HAP-1 (cell line): ENCODE data around the gene SNRNP27.
"Not testable (repeated sequence)": the region's sequence is repeated elsewhere in the genome, so short reads cannot be mapped to it uniquely, and the experiment has no call there.

Experiments
- DNase-seq, 2 experiments: peaks; one replicate each; pipeline ENCODE4 v3.0.0-alpha.2; 2016 to 2020; ENCODE audit warnings: low spot score in 2 of 2
- H3K27me3 ChIP-seq: fragments of 250-450 bp; sonication (Bioruptor Pico); 2 replicates; pipeline ENCODE4 v1.5.1; 2020; ENCODE audit warnings: low read depth, mild to moderate bottlenecking, moderate library complexity
- H3K36me3 ChIP-seq: fragments of 250-450 bp; sonication (Bioruptor Pico); replicated peaks from 2 replicates; pipeline ENCODE4 v1.5.1; 2020; ENCODE audit warnings: mild to moderate bottlenecking
- H3K4me1 ChIP-seq: fragments of 250-450 bp; sonication (Bioruptor Pico); 2 replicates; pipeline ENCODE4 v1.5.1; 2020; ENCODE audit warnings: mild to moderate bottlenecking
- H3K4me3 ChIP-seq: fragments of 250-450 bp; sonication (Bioruptor Pico); 2 replicates; pipeline ENCODE4 v1.5.1; 2020; ENCODE audit warnings: mild to moderate bottlenecking, moderate library complexity
- H3K9me3 ChIP-seq: fragments of 250-450 bp; sonication (Bioruptor Pico); 2 replicates; pipeline ENCODE4 v1.5.1; 2020; ENCODE audit warnings: mild to moderate bottlenecking, moderate library complexity
- in situ Hi-C: fragments of 300-500 bp; cut with MboI; formaldehyde crosslinking; loops from 3 replicates; pipeline ENCODE4 v1.14.3; 2020; ENCODE audit warnings: low sequenced_read_pairs, inconsistent platforms, mixed read lengths

SNRNP27 gene

DNA sequence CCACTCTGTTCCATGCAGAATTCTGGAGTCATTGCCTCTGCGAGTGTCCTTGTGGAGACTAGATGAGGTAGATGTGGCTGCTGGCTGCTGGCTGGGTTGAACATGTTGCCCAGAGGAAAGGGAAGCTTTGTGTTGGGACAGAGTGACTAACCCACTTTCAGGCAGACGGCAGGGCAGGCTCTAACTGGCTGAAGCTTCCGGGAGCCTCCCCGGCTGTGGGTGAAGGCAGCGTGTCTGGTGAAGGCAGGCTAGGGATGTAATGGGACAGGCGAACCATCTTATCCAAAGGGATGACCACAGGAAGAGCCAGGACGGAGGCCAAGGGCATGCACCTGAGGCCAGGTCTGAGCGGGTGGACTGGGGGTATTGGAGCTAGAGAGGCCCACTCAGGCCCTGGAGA, 51.7 kb downstream of the SNRNP27 start:
- Histone ChIP-seq H3K36me3 (no peaks in the 10 kb centered on the region; the same call in none of the 2 replicates), H3K9me3 (no peaks in the 10 kb centered on the region), H3K4me1 (no peaks in the 10 kb centered on the region), H3K27me3 (no peaks in the 10 kb centered on the region), H3K4me3 (no peak overlapping the region)
- DNase-seq = no peak
- in situ Hi-C loops = no loop called here

DNA sequence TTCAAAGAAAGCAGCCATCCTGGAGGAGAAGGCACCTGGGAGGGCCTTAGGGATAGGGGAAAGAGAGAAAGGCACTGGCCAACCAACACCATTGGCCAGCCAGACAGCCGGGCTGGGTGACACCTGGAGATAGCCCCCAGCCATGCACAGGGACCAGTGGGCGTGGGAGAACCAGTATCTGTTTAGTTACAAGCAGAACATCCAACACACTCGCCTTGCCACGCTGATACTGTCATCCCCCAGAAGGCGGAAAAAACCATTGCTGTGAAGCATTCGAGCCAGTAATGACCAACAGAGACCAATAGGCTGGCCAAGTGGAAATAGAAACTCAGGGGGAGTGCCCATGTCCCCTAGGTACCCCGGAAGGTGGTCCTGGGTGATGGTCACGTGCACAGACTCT, 52.2 kb downstream of the SNRNP27 start:
- H3K36me3 ChIP-seq = no peaks in the 10 kb centered on the region; the same call in none of the 2 replicates
- DNase-seq = no peak
- in situ Hi-C loops = no loop called here
- no peaks in the 10 kb centered on the region for H3K4me1 ChIP-seq
- H3K9me3 ChIP-seq = no peaks in the 10 kb centered on the region
- no peak overlapping the region for H3K4me3 ChIP-seq
- H3K27me3 ChIP-seq = no peaks in the 10 kb centered on the region

DNA sequence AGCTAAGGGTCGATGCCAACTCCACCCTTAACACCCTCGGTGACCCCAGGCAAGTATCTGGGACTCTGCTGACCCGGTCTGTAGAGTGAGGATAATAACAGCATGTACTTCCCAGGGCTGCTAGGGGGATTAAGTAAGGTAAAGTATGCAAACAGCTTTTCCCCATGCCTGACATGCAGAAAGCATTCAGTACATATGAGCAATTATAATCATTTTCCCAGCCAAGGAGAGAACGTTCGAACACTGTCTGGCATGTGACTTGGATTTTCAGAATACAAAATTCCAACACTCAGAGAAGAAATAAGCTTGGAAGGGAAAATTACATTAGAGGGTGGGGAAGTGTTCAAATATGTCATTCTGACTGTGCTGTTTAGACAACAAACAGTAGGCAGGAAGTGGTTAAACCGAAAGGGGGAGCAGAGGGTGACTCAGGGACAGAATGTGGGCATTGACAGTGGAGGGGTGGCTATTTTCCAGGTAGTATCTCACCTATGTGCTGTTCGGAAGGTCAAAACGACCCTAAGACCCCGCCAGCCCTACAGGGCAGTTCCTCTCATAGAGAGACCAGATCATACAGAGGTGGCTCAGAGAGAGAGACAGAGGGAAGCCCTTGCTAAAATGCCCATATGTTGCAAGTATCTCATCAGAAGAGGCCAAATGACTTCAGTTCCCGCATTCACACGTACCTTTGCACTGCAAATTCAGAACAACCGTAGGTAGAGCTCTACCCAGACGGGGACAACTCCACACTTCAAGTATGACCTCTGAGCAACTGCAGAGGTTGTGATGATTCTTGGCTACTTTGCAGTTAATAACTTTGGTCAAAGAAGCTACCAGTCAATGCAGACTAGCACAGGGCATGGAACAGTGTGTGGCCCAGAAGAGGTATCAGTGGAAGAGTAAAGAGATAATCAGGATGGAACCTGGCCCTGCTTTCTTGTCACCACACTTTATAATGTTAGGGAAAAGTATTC, 52.9 kb downstream of the SNRNP27 start:
- Histone ChIP-seq H3K4me1 (no peaks in the 10 kb centered on the region), H3K27me3 (no peaks in the 10 kb centered on the region), H3K36me3 (no peaks in the 10 kb centered on the region), H3K9me3 (no peaks in the 10 kb centered on the region), H3K4me3 (no peak overlapping the region)
- in situ Hi-C loops = no loop called here
- DNase-seq = no peak

DNA sequence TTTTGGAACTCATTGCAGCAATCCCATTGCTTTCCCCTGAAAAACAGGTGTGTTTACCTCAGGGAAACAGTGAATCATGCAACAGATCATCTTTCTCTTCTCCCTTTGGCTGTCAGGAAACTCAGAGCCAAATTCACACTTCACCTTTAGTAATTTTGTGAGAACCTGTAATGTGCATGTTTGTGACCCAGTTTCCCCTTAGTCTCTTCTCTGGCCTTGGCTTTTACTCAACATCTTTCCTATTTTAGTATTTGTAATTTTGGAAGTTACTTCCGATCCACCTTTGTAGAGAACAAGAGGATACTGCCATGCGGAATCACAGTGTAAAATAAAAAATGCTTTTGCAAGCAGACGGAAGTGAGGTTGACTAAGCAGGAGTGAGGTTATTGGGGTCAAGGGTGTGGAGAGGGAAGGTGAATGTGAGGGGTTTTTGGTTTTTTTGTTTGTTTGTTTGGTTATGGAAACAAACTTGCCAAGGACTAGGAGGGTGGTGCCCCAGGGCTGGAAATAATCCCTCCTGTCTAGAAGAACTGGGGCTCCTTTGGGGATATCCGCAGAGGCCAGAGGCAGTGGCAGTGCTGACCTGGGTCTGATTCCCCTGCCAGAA, 53.7 kb downstream of the SNRNP27 start:
- in situ Hi-C loops = no loop called here
- no peaks in the 10 kb centered on the region for H3K4me1 ChIP-seq

DNA sequence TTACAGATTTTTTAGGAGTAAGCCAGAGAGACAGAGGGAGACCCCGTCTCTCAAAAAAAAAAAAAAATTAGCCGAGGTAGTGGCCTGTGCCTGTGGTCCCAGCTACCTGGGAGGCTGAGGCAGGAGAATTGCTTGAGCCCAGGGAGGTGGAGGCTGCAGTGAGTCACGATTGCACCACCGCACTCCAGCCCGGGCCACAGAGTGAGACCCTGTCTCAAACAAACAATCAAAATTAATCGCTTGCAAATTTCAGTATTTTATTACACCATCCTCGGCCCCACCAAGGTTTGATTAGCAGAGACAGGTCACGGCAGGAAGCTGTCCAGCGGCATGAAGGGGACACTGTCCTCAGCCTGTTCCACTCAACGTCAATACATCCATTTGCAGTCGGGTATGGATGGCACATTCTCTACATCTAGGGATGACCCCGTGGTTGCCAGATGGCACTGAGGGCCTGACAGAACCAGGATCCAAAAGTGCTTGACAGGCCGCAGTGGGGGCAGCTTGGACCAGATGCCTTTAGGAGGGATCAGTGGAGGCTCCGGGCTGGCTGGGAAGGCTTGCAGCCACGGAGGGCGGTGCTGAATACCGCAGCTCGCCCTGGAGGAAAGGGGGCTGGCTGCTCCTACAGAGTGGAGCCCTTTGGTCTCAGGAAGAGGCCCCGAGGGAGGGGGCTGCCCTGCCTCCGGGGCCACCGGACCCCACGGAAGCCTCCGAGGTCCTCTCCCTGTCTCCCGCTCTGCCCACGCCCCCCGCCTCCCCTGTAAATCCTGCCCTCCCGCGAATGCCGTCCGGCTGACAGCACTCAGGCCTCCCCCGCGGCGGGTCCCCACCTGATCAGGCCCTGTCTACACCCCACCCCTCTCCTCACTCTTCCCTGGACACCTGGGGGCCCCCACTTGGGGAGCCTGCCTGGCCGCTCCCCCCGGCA, 54.5 kb downstream of the SNRNP27 start:
- Histone ChIP-seq H3K9me3 (no peaks in the 10 kb centered on the region), H3K27me3 (no peaks in the 10 kb centered on the region), H3K36me3 (no peaks in the 10 kb centered on the region), H3K4me1 (no peaks in the 10 kb centered on the region), H3K4me3 (no peak overlapping the region)
- no peak for DNase-seq
- in situ Hi-C loops = no loop called here

More for the DNA sequence above, 53.7 kb downstream of the SNRNP27 start:
- no peaks in the 10 kb centered on the region for H3K9me3 ChIP-seq
- H3K4me3 ChIP-seq = no peak overlapping the region
- H3K36me3 ChIP-seq = no peaks in the 10 kb centered on the region
- DNase-seq = no peak
- H3K27me3 ChIP-seq = no peaks in the 10 kb centered on the region

DNA sequence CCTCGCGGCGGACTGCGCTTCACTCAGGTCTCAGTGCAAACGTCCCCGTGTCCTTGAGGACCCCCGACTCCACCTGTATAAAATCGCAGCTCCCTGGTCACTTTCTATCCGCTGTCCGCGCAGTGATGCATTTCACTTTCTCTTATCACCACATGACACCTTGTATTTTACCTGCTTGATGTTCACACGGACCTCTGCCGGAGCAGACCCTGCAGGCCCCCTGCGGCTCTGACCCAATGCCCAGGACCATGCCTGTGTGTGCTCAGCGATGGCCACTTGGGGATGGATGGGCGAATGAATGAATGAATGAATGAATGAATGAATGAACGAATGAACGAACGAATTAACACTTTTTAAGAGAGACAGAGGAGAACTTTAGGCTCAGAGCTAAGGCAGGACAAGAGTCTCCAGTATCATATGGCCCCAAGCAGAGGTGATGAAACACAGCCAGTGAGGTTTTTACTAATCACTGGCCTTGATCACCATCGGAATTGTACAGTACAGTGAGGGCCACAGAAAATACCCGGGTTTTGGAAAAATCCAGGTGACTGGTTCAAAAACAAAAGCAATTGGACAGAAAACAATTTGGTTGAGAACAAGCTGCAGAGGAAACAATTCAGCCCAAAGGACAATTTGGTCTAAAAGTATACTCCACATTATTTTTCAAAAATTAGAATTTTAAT, 55.3 kb downstream of the SNRNP27 start:
- Histone ChIP-seq H3K36me3 (no peaks in the 10 kb centered on the region), H3K9me3 (no peaks in the 10 kb centered on the region), H3K27me3 (no peaks in the 10 kb centered on the region), H3K4me3 (no peak overlapping the region), H3K4me1 (no peaks in the 10 kb centered on the region)
- in situ Hi-C loops = no loop called here
- DNase-seq = no peak

DNA sequence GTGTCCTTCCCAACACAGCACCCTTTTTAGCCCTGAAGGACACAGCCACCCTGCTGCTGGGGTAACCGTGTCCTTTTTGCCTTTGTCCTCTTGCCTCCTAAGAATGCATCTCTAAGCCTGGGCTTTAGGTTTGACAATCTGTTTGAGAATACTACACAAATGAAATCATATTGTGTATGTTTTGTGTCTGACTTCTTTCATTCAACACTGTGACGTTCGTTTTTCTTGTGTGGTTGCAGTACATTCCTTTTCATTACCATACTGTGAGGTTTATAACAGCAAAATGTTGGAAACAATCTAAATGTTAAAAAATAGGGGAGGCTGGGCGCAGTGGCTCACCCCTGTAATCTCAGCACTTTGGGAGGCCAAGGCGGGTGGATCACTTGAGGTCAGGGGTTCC, 56.5 kb downstream of the SNRNP27 start:
- Histone ChIP-seq H3K9me3 (no peaks in the 10 kb centered on the region; the same call in 1 of the 2 replicates), H3K4me3 (no peak overlapping the region), H3K4me1 (no peaks in the 10 kb centered on the region), H3K36me3 (no peaks in the 10 kb centered on the region), H3K27me3 (no peaks in the 10 kb centered on the region)
- in situ Hi-C loops = no loop called here
- DNase-seq = no peak

DNA sequence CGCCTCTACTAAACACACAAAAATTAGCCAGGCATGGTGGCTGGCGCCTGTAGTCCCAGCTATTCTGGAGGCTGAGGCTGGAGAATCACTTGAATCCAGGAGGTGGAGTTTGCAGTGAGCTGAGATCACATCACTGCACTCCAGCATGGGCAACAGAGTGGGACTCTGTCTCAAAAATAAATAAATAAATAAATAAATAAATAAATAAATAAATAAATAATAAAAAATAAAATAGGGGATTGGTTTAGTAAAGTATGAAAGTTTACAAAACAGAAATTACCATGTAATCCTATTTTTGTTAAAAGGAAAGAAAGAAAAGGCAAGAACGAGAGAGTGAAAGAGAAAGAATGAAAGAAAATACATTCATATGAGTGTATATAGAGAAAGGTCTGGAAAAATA, 56.9 kb downstream of the SNRNP27 start:
- in situ Hi-C loops, DNase-seq, H3K4me3 ChIP-seq, H3K9me3 ChIP-seq, H3K36me3 ChIP-seq, H3K27me3 ChIP-seq, H3K4me1 ChIP-seq: not testable (repeated sequence)

DNA sequence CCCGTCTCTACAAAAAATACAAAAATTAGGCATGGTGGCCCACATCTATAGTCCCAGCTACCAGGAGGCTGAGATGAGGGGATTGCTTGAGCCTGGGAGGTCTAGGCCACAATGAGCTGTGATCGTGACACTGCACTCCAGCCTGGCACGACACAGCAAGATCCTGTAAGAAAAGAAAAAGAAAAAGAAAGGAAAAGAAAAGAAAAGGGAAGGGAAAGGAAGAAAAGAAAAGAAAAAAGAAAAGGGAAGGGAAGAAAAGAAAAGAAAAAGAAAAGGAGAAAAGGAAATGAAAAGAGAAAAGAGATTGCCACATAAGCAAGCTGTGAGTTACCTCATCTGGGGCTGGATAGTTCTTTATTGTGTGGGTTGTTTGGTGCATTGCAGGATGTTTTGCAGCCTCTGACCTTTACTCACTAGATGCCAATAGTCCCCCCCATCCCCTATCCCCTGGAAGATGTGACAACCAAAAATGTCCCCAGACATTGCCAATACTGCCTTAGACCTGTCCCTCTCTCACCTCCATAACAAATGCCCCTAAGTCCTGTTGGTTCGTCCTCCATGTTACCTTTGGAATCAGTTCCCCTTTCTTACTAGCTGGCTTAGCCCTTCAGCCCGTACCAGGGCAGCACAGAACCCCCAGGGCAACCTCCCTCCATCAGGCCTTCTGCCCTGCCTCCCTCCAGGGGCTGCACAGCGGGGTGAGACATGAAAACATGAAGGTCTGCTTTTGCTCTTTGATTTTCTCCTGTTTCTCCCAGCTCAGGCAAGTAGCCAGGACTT, 58.8 kb downstream of the SNRNP27 start:
- Histone ChIP-seq H3K36me3 (no peaks in the 10 kb centered on the region), H3K4me3 (no peak overlapping the region), H3K4me1 (no peaks in the 10 kb centered on the region), H3K27me3 (peaks cover 5% of the 10 kb centered on the region), H3K9me3 (no peaks in the 10 kb centered on the region; the same call in 1 of the 2 replicates)
- no peak for DNase-seq
- in situ Hi-C loops = no loop called here

DNA sequence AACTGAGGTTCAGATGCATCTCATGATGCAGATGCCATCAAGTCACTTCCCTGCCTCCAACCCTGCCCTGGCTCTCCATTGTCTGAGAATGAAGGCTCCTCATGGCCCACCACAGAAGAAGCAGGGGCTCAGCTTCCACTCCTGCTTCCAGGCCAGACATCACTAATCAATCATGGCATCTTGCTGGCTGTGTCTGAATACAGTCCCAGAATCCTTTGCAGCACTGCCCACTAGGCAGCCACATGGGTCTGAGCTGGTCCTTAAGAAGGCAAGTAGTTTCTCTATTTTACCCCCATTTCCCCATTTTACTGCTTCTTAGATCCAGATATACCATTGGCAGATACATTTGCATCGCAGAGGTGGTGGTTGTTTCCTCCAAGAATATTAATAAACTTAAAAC, 60.3 kb downstream of the SNRNP27 start:
- in situ Hi-C loops = no loop called here
- H3K27me3 ChIP-seq = peaks cover 5% of the 10 kb centered on the region
- H3K36me3 ChIP-seq = no peaks in the 10 kb centered on the region
- H3K4me3 ChIP-seq = no peak overlapping the region
- H3K9me3 ChIP-seq = no peaks in the 10 kb centered on the region; the same call in 1 of the 2 replicates
- H3K4me1 ChIP-seq = no peaks in the 10 kb centered on the region
- DNase-seq = no peak
